GM19025 (cell line): ENCODE data around the gene ING3.

Experiments used
- ATAC-seq: cut with Tn5 transposase; IDR thresholded peaks from one replicate; pipeline ENCODE4 v1.9.1; 2021; ENCODE audit warnings: mild to moderate bottlenecking, low read depth, moderate library complexity; ENCODE audit not compliant: unreplicated experiment

Gene ING3

GRCh38 chr7:120950539-120951308 is at the start of gene ING3:
Gene ING3 (plus strand): TSS chr7:120950777. CDS start chr7:120950897, 120 bp downstream.
- peak; percentile 96 for ATAC-seq

GRCh38 chr7:120915314-120916105 is 35.1 kb upstream of the ING3 start:
- ATAC-seq = no peak

GRCh38 chr7:120916121-120916520 is 34.5 kb upstream of the ING3 start:
- ATAC-seq = no peak

GRCh38 chr7:120916538-120916937 is 34.0 kb upstream of the ING3 start:
- ATAC-seq = no peak

- ATAC-seq = no peak
Measured at GRCh38 chr7:120919466-120919865, 31.1 kb upstream of the ING3 start.

GRCh38 chr7:120920034-120920433 is 30.5 kb upstream of the ING3 start:
- ATAC-seq = no peak

GRCh38 chr7:120920591-120921274 is 29.8 kb upstream of the ING3 start:
- no peak for ATAC-seq

- ATAC-seq = no peak
Measured at GRCh38 chr7:120924837-120925236, 25.7 kb upstream of the ING3 start.

- ATAC-seq = no peak
Measured at GRCh38 chr7:120925392-120925791, 25.2 kb upstream of the ING3 start.

GRCh38 chr7:120926943-120927346 is 23.6 kb upstream of the ING3 start:
- ATAC-seq = no peak

- peak; percentile 83 for ATAC-seq
Measured at GRCh38 chr7:120927454-120928103, 23.0 kb upstream of the ING3 start.

GRCh38 chr7:120931243-120931642 is 19.3 kb upstream of the ING3 start:
- ATAC-seq = no peak

GRCh38 chr7:120933475-120933874 is 17.1 kb upstream of the ING3 start:
- peak; percentile 56 for ATAC-seq

- no peak for ATAC-seq
Measured at GRCh38 chr7:120939345-120939744, 11.2 kb upstream of the ING3 start.

GRCh38 chr7:120941064-120941463 is 9.5 kb upstream of the ING3 start:
- peak; percentile 57 for ATAC-seq

GRCh38 chr7:120941856-120942255 is 8.7 kb upstream of the ING3 start:
- ATAC-seq = no peak

GRCh38 chr7:120942861-120943260 is 7.7 kb upstream of the ING3 start:
- no peak for ATAC-seq

GRCh38 chr7:120944826-120945562 is 5.6 kb upstream of the ING3 start:
- ATAC-seq = no peak

GRCh38 chr7:120947980-120948379 is 2.6 kb upstream of the ING3 start:
- no peak for ATAC-seq

- ATAC-seq = no peak
Measured at GRCh38 chr7:120949393-120949911, 1.1 kb upstream of the ING3 start.
